Endothelial cell of umbilical vein (primary cell): ENCODE data around the gene KLRD1. TPM values are rescaled to one million over a fixed set of nuclear protein-coding genes. Genes with fewer than 3 reads are reported as not detected.

Source experiments
- BruUV-seq: library from RNA; stranded (reverse); fragments of 400-500 nt; replicated peaks from 2 replicates; lab custom pipeline; 2021; lab: Mats Ljungman, UMichigan
- CTCF ChIA-PET: fragments of 300-600, 350-600 bp; sonication (Branson Sonifier 250); formaldehyde crosslinking; loops from one replicate; lab custom pipeline; 2021; ENCODE audit warnings: antibody characterized with exemption, inconsistent platforms; lab: Charles Lee
- POLR2A ChIA-PET: fragments of 300-600, 350-600 bp; sonication (Branson Sonifier 250); formaldehyde crosslinking; loops from one replicate; lab custom pipeline; 2021; ENCODE audit warnings: antibody characterized with exemption, inconsistent platforms; lab: Charles Lee
- DNase-seq: peaks from one replicate; pipeline ENCODE4 v3.0.0-alpha.2; 2011; ENCODE audit warnings: low read depth, low spot score
- FAIRE-seq: peaks from 2 replicates; lab custom pipeline; 2011; peaks lifted over from hg19 to GRCh38; lab: Jason Lieb, UNC
- H2AFZ ChIP-seq: 2 replicates; pipeline ENCODE4 v1.6.0; 2012; ENCODE audit warnings: low read depth, low read length, control low read depth, inconsistent platforms
- H3K27ac ChIP-seq: 2 replicates; pipeline ENCODE4 v1.5.1; 2011; ENCODE audit warnings: low read depth, mild to moderate bottlenecking, control low read depth, low read length, moderate library complexity; ENCODE audit not compliant: insufficient read depth
- H3K27me3 ChIP-seq, 2 experiments: 2 replicates each; pipeline versions ENCODE4 v1.6.0 to v1.6.1; 2011; ENCODE audit warnings: low read length in 2 of 2, mixed read lengths in 1 of 2; ENCODE audit not compliant: control insufficient read depth in 2 of 2, insufficient read depth in 2 of 2
- H3K36me3 ChIP-seq, 2 experiments: 2 replicates in 1 of 2; 3 replicates in 1 of 2; pipeline ENCODE4 v1.5.1; 2011; ENCODE audit warnings: low read length in 2 of 2, mild to moderate bottlenecking in 1 of 2, moderate library complexity in 1 of 2; ENCODE audit not compliant: control insufficient read depth in 2 of 2, insufficient read depth in 2 of 2; ENCODE audit errors: extremely low read depth in 1 of 2
- H3K4me1 ChIP-seq: 3 replicates; pipeline ENCODE4 v1.5.1; 2011; ENCODE audit warnings: mild to moderate bottlenecking, low read length; ENCODE audit not compliant: control insufficient read depth, insufficient read depth; ENCODE audit errors: extremely low read depth
- H3K4me2 ChIP-seq: 2 replicates; pipeline ENCODE4 v1.6.1; 2011; ENCODE audit warnings: low read length, control low read depth, mixed read lengths; ENCODE audit not compliant: insufficient read depth
- H3K4me3 ChIP-seq, 3 experiments: fragments of 200-600 bp in 1 of 3; sonication (generic), shearing (Covaris generic) in 1 of 3; replicated peaks in 1 of 3; 2 replicates each; pipeline ENCODE4 v1.5.1; 2011 to 2016; ENCODE audit warnings: control low read depth in 3 of 3, low read length in 3 of 3, mild to moderate bottlenecking in 2 of 3, inconsistent platforms in 1 of 3, low read depth in 1 of 3, moderate library complexity in 1 of 3; ENCODE audit not compliant: insufficient read depth in 1 of 3
- H3K79me2 ChIP-seq: 2 replicates; pipeline ENCODE4 v1.6.0; 2012; ENCODE audit warnings: low read length, inconsistent platforms; ENCODE audit not compliant: control insufficient read depth, insufficient read depth
- H3K9ac ChIP-seq: replicated peaks from 2 replicates; pipeline ENCODE3; 2011; ENCODE audit warnings: low read length, control low read depth; ENCODE audit not compliant: insufficient read depth; ENCODE audit errors: extremely low read depth
- H3K9me1 ChIP-seq: replicated peaks from 3 replicates; pipeline ENCODE4 v1.6.0; 2011; ENCODE audit warnings: mild to moderate bottlenecking, low read length; ENCODE audit not compliant: control insufficient read depth, insufficient read depth; ENCODE audit errors: extremely low read depth
- H3K9me3 ChIP-seq: replicated peaks from 2 replicates; pipeline ENCODE4 v1.5.1; 2012; ENCODE audit warnings: low read length, inconsistent platforms; ENCODE audit not compliant: control insufficient read depth, insufficient read depth
- H4K20me1 ChIP-seq: replicated peaks from 2 replicates; pipeline ENCODE3; 2011; ENCODE audit warnings: mild to moderate bottlenecking, low read length; ENCODE audit not compliant: control insufficient read depth, insufficient read depth; ENCODE audit errors: extremely low read depth
- CTCF ChIP-seq, 2 donors: IDR thresholded peaks; 1 replicate in 1 of 2; 2 replicates in 1 of 2; pipeline ENCODE4 v1.5.1; 2011; ENCODE audit warnings: low read length in 2 of 2, mild to moderate bottlenecking in 2 of 2, moderate library complexity in 2 of 2, control low read depth in 1 of 2, inconsistent platforms in 1 of 2, low read depth in 1 of 2; ENCODE audit not compliant: insufficient read depth in 1 of 2; ENCODE audit errors: extremely low read depth in 1 of 2
- EZH2 ChIP-seq: IDR thresholded peaks from 2 replicates; pipeline ENCODE4 v1.6.1; 2012; ENCODE audit warnings: borderline replicate concordance, low read depth, mild to moderate bottlenecking, moderate library complexity, low read length, inconsistent platforms; ENCODE audit not compliant: severe bottlenecking
- FOS ChIP-seq: IDR thresholded peaks from 2 replicates; pipeline ENCODE4 v1.6.1; 2011; ENCODE audit warnings: mild to moderate bottlenecking, low read length, moderate library complexity, borderline replicate concordance; ENCODE audit not compliant: insufficient read depth
- GATA2 ChIP-seq: IDR thresholded peaks from 2 replicates; pipeline ENCODE4 v1.7.0; 2011; ENCODE audit warnings: low read depth, mild to moderate bottlenecking, moderate library complexity, mixed read lengths, low read length; ENCODE audit not compliant: insufficient read length, insufficient read depth
- JUN ChIP-seq: IDR thresholded peaks from 2 replicates; pipeline ENCODE4 v1.6.1; 2011; ENCODE audit warnings: borderline replicate concordance, low read depth; ENCODE audit not compliant: insufficient read length, insufficient read depth
- MAX ChIP-seq: IDR thresholded peaks from 2 replicates; pipeline ENCODE4 v1.6.1; 2011; ENCODE audit not compliant: insufficient read depth, insufficient read length
- MYC ChIP-seq: IDR thresholded peaks from one replicate; pipeline ENCODE4 v1.6.1; 2011; ENCODE audit warnings: mild to moderate bottlenecking, low read depth, low read length
- POLR2A ChIP-seq: IDR thresholded peaks from 2 replicates; pipeline ENCODE4 v1.6.1; 2012; ENCODE audit warnings: low read depth, mild to moderate bottlenecking, control low read depth, low read length
- POLR2AphosphoS5 ChIP-seq: IDR thresholded peaks from 2 replicates; pipeline ENCODE4 v1.6.1; 2012; ENCODE audit warnings: low read depth, mild to moderate bottlenecking, control low read depth, low read length, moderate library complexity; ENCODE audit not compliant: insufficient read depth
- dilution Hi-C: fragments of 300-500 bp; cut with MboI; formaldehyde crosslinking; loops from one replicate; pipeline ENCODE4 v1.15.0; 2019; ENCODE audit warnings: low sequenced_read_pairs; ENCODE audit not compliant: extremely low pct_ligation_motif_present
- intact Hi-C: fragments of 100-400 bp; cut with micrococcal nuclease; formaldehyde crosslinking; loops from one replicate; pipeline ENCODE4 v1.10.0; 2022
- polyA plus RNA-seq, 4 experiments: library from polyadenylated mRNA; depleted of rRNA in 3 of 4; stranded (reverse) in 3 of 4; unstranded in 1 of 4; fragments of >200 nt; gene quantifications; 2 replicates each; pipeline versions ENCODE4 v1.2.1 to v1.2.3, GENCODE V29; 2011 to 2012; ENCODE audit warnings: missing spikeins in 1 of 4
- total RNA-seq: library from RNA; stranded (reverse); gene quantifications from 2 replicates; pipeline ENCODE4 v1.2.3, GENCODE V29; 2021

The KLRD1 gene
- total and polyA plus RNA-seq, 2 donors (not counting 3 experiments of a cell fraction or from before 2014, with no cell fraction given): 0.13 to 0.15 TPM

- Histone ChIP-seq H3K4me2 (no peak overlapping the region), H3K9ac (no peak overlapping the region), H3K27me3 (no peaks in the 10 kb centered on the region), H3K27ac (no peak overlapping the region), H3K9me1 (no peaks in the 10 kb centered on the region), H4K20me1 (no peaks in the 10 kb centered on the region), H3K36me3 (no peaks in the 10 kb centered on the region), H3K9me3 (no peaks in the 10 kb centered on the region), H3K4me1 (no peaks in the 10 kb centered on the region), H2AFZ (no peak overlapping the region), H3K79me2 (no peaks in the 10 kb centered on the region), H3K4me3 (no peak overlapping the region)
- TF ChIP-seq EZH2 (no peak), POLR2A (no peak), MYC (no peak), JUN (no peak), FOS (no peak), GATA2 (no peak), CTCF (IDR thresholded peaks at IDR 0.05; ENCODE audit: extremely low read depth in 1 of 2, insufficient read depth in 1 of 2, low read depth in 1 of 2, low read length in 2 of 2) (no peak), POLR2AphosphoS5 (no peak), MAX (no peak)
- FAIRE-seq (no peak), DNase-seq (no peak)
- dilution Hi-C loops: no loop called here
- ChIA-PET POLR2A (no interaction called here), CTCF (no interaction called here)
- intact Hi-C loops: no loop called here
- no TSS peak for BruUV-seq
These were observed 11.7 kb downstream of the KLRD1 start for GRCh38 chr12:10319388-10319787.
